SIG-M5 (cell line): ENCODE measurements around the gene MED28.
"Not testable (repeated sequence)": the region's sequence is repeated elsewhere in the genome, so short reads cannot be mapped to it uniquely, and the experiment has no call there.

ENCODE experiments used
- DNase-seq: peaks from one replicate; lab custom pipeline; 2025; lab: John Stamatoyannopoulos, UW

The MED28 gene, protein sequence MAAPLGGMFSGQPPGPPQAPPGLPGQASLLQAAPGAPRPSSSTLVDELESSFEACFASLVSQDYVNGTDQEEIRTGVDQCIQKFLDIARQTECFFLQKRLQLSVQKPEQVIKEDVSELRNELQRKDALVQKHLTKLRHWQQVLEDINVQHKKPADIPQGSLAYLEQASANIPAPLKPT

DNA sequence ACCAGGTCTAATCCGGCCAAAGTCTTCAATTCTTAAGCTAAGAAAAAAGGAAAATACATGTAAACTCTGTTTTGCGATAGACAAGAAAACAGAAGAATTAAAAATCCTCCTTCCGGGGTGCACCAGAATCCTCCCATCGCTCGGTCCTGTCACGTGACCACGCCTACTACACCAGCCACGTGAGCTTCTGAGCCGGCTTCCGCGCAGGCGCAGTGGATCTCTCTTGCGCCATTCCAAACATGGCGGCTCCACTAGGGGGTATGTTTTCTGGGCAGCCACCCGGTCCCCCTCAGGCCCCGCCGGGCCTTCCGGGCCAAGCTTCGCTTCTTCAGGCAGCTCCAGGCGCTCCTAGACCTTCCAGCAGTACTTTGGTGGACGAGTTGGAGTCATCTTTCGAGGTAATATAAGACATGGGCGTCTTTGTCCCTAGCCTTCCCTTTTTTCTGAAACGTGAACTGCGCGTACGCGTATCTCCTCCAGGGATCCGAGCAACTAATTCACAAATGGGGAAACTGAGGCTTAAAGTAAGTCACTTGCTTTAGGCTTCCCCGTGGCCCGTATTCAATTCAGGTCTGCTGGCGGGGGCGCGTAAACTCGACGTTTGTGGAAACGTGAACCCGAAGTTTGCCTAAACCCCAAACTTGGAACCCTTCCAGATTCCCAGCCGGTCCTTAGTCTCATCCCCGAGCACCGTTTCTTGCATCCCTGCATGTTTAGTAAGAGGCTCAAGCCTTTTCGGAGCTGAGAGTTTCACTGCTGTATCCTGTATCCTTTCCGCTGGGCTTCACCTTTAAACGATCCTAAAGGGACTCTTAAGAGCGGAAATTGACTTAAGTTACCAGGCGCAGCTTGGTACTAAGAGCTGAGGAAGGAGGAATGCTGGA lies at the start of gene MED28:
MED28 (plus strand) TSS at position 226 of the 884 bp plus-strand sequence; CDS start at position 240, 14 bp downstream.
- peak; percentile 34 for DNase-seq

DNA sequence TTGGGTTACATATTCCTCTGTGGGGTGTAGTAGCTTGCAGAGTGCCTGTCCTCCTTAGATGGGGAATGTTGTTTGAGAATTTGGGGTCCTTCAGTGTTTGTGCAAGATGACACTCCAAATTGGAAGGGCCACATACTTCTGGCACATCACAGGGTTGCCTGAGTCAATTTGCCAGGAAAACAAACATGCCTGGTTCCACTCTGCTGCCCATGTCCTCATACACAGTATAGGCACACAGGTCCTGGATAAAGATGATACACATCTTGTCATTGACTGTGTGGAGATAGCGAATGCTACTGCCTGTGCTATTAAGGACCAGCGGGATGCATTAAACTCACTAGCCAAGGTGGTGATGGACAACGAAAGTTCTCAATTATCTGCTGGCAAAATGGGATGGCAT lies 48.6 kb upstream of the MED28 start:
- no peak for DNase-seq

DNA sequence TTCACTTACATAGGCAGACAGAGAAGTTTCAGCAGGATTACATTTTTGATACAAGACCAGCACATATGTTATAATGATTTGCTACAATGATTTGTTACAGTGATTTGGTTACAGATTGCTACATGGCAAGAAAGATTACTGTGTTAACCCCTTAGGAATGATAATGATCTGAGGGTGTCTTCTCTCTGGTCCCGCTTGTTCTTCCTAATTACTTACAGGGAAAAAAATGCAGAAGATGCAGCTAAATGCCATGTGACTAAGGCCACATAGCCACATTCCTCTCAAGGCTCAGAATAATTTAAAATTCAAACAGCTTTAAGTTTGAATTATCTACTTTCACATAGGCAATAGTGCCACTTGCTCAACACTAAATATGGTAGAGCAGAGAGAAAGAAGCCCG lies 47.2 kb upstream of the MED28 start:
- no peak for DNase-seq

DNA sequence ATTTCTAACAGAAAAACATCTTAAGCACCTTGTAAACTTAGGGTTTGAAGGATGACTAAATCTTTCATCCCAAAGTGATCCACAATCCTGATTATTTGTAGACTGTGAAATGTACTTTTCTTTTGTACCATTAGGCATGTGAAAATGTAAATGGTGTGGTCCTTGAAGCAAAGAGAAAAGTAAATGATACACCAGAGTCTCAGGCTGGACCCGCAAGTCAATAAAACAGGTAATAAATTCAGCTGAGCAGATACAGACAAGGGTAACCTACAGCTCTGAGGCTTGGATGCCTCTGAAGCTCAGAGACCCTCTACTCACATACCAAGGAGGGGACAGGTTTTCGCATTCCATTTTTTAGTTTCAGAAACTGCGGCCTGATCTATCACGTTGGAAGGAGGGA lies 40.2 kb upstream of the MED28 start:
- DNase-seq, result no peak

DNA sequence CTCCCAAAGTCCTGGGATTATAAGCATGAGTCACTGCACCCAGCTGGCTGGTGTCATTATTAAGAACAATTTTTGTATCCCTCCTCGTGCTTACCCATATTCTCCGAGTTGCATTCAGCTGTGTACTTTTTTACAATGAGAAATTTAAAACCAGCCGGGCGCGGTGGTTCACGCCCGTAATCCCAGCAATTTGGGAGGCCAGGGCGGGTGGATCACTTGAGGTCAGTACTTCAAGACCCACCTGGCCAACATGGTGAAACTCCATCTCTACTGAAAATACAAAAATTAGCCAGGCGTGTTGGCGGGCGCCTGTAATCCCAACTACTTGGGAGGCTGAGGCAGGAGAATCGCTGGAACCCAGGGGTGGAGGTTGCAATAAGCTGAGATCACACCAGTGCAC lies 39.3 kb upstream of the MED28 start:
- DNase-seq, result not testable (repeated sequence)

DNA sequence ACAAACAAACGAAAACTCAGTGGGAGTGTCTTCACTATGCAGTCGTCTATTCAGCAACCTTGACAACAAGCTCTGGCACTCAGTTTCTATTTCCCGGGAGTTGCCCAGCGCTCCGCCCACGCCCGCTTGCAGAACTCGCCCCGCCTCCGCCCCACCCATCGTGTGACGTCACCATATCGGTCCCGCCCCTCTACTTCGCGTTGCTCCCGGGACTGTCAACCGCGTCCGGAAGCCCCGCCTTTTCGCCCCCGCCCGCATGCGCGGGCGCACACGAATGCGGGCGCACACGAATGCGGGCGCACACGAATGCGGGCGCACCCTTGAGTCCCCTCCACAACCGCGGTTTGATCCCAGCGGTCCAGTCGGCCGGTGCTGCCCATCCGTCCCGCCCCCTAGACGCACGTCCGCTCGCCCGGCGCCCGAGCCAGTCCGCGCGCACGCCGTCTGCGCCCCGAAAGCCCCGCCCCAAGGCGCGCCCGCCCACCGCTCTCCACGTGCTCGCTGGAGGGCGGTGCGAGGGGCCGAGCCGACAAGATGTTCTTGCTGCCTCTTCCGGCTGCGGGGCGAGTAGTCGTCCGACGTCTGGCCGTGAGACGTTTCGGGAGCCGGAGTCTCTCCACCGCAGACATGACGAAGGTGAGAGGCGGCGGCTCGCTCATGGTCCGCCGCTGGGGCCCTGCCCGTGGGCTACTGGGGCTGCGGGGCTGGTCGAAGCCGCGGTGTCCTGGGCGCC lies 37.3 kb upstream of the MED28 start, which contains the start of gene LAP3:
LAP3 (plus strand) TSS at position 267 of the 733 bp plus-strand sequence; CDS start at position 535, 268 bp downstream.
- peak; percentile 64 for DNase-seq

DNA sequence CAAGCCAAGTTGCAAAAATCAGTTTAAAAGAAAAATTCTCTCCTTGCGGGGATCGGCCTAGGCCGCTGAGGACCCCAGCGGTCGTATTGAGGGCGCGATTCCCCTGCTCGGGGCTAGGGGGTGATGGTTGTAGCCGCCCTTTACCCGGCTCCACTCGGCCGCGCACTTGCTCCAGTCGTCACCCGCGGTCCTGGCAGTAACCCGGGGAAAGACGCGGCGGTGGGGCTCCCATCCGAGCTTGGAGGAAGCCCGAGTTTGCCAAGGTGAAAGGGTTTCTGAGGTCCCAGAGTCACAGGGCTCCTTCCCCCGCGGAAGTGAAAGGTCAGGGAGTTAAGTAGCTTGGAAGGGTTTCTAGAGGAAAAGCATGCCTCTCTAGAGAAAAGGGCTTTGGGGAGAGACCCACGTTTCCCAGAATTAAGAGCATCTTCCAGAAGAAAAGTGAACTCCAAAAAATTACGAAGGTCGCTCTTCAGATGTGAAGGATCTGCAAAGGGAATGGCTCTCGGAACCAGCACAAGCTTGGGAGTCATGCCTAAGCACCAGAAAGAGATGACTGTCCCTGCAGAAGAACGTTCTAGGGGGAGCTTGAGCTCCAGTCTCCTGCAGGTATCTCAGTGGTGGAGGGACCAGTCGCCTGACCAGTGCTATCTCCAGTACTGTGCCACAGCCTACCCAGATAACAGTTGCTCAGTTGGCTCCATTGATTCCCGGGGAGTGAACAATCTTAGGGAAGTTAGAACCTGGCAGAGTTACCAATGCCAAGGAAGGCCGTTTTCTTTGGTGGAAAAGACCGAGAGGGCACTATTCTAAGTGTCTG lies 36.6 kb upstream of the MED28 start:
- DNase-seq, result no peak

DNA sequence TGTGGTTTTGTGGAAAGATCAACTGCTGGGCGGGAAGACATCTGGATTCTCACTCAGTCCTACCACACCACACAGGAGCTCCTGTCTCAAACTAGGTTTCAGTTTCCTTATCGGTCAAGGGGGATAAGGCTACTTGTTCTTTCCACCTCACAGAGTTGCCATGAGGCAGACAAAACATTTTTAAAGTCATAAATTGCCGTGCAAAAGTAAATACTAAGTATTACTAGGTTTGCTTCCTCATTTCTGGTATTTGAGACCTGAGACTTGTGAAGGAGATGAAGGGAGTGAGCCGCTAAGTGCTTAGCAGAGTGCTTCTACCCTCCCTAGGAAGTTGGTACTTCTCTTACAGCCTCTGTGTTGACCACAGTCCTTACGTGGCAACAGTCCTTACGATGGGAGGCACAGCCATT lies 36.0 kb upstream of the MED28 start:
- DNase-seq, result peak; percentile 34

DNA sequence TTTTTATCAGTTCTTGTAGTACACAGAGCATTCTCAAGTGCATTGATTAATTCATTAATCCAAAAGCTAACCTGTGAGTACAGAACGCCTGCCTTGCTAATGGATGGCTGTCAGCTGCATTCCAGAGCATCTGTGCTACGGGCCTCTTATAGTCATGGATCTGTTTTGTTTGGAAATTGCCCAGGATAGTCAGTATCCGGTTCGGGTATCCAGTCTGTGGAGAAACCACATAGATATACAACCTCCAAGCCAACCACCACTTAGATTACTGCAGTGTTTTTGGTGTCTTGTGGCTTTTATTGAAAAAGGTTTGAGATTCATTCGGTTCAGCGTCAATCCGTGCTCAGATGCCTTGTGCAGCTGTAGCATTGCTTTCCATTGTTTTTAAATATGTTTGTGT lies 33.5 kb upstream of the MED28 start:
- DNase-seq, result no peak

DNA sequence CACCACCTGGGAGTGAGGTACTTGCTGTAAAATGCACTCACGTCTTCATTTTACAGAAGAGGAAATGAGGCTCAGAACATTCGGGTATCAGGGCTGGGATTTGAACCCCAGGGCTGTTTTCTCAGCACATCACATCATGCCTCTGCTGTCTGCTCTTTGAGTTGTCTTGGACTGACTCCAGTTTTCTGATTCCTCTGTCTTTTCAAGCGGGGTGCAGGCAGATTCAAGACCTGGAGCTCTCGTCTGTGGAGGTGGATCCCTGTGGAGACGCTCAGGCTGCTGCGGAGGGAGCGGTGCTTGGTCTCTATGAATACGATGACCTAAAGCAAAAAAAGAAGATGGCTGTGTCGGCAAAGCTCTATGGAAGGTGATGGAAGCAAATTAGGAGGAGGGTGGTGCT lies 31.2 kb upstream of the MED28 start:
- no peak for DNase-seq

DNA sequence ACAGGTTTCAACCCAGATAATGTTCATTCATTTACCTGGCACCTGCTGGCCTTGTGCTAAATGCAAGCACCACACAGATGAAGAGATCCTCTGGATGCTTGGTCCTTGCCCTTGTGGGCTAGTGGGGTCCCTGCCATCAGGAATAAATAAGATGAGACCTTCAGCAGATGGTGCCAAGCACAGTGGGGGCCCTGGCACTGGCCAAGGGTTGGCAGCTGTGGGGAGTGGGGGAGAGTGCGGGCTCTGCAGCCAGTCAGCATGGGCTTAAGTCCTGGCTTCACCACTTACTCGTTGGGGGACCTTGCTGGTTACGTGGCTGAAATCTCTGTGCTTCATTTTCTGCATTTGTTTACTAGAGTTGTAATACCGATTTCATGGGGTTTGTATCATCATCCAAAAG lies 30.5 kb upstream of the MED28 start:
- DNase-seq, result no peak

DNA sequence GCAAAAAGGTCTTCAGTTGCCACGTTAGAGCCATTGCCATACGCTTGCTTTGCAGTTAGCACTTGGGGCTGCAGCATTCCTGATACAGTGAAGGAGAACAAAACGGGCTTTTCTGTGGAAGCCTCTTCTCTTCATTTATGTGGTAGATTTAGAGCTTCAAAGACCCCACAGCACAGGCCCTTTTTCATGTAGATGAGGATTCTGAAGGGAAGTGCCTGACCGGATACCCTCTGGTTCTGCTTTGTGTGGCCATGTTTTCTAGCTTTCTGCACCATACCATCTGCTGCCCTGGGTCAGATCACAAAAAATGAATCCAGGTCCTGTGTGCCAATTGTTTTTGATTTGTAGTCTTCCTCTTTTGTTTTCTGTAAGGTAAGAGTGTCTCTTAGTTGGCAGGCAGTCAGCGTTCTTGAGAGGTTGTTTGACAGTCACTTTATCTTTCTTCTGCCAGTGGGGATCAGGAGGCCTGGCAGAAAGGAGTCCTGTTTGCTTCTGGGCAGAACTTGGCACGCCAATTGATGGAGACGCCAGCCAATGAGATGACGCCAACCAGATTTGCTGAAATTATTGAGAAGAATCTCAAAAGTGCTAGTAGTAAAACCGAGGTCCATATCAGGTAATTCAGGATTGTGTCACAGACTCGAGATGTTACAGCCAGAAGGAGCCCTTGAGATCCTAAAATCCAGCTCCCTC lies 29.8 kb upstream of the MED28 start:
- no peak for DNase-seq

DNA sequence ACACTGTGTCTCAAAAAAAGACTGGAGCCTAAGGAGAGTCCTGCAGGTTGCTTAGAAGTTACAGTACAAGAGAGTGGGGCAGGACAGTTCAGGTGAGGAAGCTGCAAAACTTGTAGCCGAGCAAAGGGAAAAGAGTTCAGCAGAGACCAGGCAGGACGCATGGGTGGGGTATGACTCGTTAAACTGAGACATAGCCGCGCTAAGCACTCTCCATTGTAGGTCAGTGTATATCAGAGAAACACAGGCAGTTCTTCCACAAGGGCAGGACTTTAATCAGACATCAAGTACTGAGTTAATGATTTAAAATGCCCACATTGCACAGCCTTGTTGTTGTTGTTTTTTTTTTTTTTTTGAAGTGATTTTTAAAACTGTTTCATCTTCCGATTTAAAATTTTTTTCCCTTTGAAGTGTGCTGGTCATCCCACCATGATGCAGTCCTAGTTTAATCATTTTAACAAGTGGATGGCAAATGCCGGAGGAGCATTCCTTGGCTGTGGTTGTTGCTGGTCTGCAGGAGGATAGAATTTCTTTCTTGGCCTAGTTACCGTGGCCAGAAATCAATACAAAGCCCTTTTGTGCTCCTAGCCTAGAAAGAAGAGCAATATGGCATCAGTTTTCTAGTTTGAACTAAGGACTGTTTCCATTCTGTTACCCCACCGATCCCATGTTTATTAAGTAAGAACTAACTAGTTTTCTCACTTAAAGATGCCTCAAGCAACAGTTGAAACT lies 27.2 kb upstream of the MED28 start:
- no peak for DNase-seq

DNA sequence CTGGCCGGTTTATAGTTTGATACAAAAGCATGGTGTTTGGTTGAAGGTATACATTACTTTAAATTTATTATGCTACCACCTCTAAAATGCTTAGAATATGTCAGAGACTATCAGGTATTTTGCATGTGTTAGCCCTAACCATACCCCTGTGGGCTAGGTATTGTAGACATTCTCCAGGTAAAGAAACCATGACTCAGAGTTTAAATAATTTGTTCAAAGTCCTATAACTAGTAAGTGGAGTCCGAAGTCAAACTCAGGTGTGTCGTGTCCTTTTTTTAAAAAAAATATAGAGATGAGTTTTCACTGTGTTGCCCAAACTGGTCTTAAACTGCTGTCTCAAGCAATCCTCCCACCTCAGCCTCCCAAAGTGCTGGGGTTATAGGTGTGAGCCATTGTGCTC lies 25.1 kb upstream of the MED28 start:
- DNase-seq, result no peak

DNA sequence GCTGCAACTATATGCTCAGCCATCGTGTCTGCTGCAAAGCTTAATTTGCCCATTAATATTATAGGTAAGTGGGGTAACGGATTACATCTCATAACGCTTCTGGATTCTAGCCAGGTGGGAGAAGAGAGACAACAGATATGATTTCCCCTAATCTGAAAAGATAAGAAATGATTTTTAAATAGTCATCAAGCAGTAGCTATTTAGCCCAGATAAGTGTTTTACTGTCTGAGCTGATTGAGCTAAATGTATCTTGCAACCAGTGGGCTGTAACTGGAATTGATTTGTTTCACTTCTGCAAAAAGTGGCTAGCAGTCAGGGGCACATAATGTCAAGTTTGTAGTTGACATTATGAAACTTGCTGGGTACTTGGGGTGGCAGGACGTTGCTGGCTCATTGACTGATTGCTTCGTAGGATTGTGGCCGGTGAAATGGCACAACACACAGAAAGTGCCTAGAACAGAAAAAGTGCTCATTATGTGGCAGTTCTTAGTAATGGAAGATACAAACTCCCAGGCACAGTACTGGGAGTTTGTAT lies 18.9 kb upstream of the MED28 start:
- peak; percentile 41 for DNase-seq

DNA sequence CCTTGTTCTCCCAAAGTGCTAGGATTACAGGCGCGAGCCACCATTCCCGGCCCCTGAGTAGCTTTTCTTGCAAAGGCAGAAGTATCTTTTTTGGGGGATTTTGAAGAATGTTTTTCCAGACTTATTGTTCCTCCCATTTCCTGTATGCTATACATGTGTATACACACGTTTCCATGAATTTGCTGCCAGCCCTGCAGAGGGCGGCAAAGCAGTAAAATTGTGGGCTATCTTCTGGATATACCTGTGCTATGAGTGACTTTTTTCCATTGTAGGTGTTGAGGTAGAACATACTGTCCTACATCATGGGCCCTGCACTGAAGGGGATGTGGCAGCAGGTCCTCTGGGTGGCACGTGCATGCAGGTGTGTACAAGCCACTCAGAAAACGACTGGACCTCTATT lies 16.9 kb upstream of the MED28 start:
- DNase-seq, result no peak

DNA sequence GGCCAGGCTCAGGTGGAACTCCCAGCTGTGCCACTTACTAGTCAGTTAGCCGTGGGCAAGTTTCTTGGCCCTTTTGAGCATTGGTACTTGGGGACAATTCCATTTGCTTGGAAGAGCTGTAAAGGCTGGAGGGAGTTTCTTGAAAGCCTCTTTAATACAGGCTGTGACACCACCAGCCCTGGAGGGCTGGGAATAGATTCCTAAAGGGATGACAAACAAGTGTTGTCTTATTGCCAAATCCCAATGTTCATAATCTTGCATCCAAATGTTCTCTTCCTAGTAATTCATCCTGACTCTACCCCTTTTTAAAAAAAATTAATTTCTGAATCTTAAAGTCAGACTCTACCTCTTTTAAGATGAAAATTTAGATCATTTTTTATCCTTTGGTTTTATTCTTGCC lies 14.6 kb upstream of the MED28 start:
- DNase-seq, result no peak

DNA sequence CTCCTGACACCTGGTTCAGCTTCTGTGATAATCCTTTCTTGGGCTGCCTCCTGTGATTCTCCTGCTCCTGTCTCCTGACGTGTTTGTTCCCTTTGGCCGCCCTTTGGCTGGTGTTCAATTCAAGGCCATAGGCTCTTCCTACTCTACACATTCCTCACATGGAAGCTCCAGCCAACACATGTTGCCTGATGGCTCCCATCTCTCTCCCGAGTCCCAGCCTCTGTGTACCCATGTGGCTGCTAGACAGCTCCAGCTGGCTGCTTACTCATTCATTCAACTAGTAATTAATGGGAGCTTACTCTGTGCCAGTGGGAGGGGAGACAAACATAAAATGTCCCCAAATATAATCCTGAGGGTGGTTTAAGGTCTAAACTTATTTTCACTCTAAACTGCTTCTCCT lies 9.2 kb upstream of the MED28 start:
- DNase-seq, result no peak

DNA sequence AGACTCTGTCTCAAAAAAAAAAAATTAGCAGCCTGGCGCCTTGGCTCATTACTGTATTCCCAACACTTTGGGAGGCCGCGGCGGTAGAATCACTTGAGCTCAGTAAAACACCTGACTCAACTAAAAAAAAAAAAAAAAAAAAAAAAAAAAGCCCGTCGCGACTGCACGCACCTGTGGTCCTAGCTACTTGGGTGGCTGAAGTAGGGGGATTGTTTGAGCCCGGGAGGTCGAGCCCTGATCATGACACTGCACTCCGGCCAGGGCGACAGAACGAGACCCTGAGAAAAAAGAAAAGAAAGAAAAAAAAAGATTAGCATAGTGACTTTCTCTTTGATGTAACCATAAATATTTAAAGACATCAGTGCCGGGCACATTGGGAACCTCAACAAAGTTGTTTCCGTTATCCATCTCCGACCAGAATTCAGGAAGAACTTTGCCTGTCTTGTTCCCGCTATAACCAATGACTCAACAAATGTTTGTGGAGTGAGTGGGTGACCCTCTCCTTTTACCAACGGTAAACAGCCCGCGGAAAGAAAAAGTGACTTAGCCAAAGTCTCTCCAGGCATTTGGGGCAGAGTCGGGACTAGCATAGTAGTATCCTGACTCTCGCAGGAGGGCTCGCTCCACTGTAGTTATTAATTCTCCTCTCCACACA lies 553 bp upstream of the MED28 start:
- DNase-seq, result no peak

DNA sequence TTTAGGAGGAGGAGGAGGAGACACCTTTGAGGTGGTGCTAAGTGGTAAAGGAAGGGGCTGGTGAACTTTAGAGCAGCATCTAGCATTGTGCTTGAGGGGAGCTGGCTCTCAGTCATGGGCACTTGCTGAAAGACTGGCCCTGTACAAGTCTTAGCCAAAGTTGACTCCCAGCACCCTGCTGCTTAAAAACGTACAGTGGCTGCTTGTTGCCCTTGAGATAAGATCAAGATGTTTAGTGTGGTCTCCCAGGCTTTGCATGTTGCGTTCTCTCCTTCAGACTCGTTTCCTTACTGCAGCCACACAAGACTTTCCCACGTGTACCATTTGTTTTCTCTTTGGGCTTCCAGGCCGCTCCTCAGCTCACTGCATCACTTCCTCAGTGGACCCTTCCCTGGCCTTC lies 1.8 kb downstream of the MED28 start:
- no peak for DNase-seq
